CD4-positive, alpha-beta T cell (primary cell): ENCODE data around the gene RBBP4. TPM values are rescaled to one million over a fixed set of nuclear protein-coding genes. Genes with fewer than 3 reads are reported as not detected.

Source experiments
- ATAC-seq: fragments of 200-7000 bp; cut with Tn5 transposase; one replicate; pipeline ENCODE4 v1.10.0; 2022; ENCODE audit warnings: mild to moderate bottlenecking; ENCODE audit not compliant: poor library complexity
- CTCF ChIA-PET: fragments of 350-600 bp; sonication (Branson Sonifier 250); formaldehyde crosslinking; loops from one replicate; lab custom pipeline; 2021; ENCODE audit warnings: antibody characterized with exemption, inconsistent platforms; lab: Charles Lee
- POLR2A ChIA-PET: fragments of 350-600 bp; sonication (Branson Sonifier 250); formaldehyde crosslinking; loops from one replicate; lab custom pipeline; 2021; ENCODE audit warnings: antibody characterized with exemption, inconsistent platforms; lab: Charles Lee
- DNase-seq, 14 experiments: peaks; one replicate each; pipeline ENCODE4 v3.0.0-alpha.2; 2013 to 2020; ENCODE audit warnings: mixed read lengths in 2 of 14
- H3K27ac ChIP-seq, 2 donors: one replicate each; pipeline versions ENCODE4 v1.5.1 to v1.7.0; 2013; ENCODE audit warnings: low read length in 2 of 2, low read depth in 1 of 2, mild to moderate bottlenecking in 1 of 2
- H3K27me3 ChIP-seq, 2 experiments: 1 replicate in 1 of 2; 2 replicates in 1 of 2; pipeline versions ENCODE4 v1.6.1 to v1.7.0; 2013; ENCODE audit warnings: low read length in 2 of 2, control low read depth in 1 of 2, mild to moderate bottlenecking in 1 of 2, moderate library complexity in 1 of 2; ENCODE audit not compliant: insufficient read depth in 2 of 2, control insufficient read depth in 1 of 2
- H3K36me3 ChIP-seq: one replicate; pipeline ENCODE4 v1.6.1; 2013; ENCODE audit warnings: low read length, control low read depth; ENCODE audit not compliant: insufficient read depth
- H3K4me1 ChIP-seq: one replicate; pipeline ENCODE4 v1.6.1; 2013; ENCODE audit warnings: low read length, control low read depth; ENCODE audit not compliant: insufficient read depth
- H3K4me3 ChIP-seq: one replicate; pipeline ENCODE4 v1.5.1; 2013; ENCODE audit warnings: mild to moderate bottlenecking, low read length, moderate library complexity
- H3K9me3 ChIP-seq, 2 experiments: 1 replicate in 1 of 2; 2 replicates in 1 of 2; pipeline versions ENCODE4 v1.6.1 to v1.7.0; 2013; ENCODE audit warnings: low read length in 2 of 2, mild to moderate bottlenecking in 2 of 2, control low read depth in 1 of 2, moderate library complexity in 1 of 2; ENCODE audit not compliant: control insufficient read depth in 1 of 2, insufficient read depth in 1 of 2
- H3K27ac Mint-ChIP-seq: one replicate; pipeline ENCODE4 v1.8.0; 2020; ENCODE audit warnings: mixed read lengths
- H3K27me3 Mint-ChIP-seq: one replicate; pipeline ENCODE4 v1.8.0; 2021; ENCODE audit warnings: mixed read lengths
- H3K36me3 Mint-ChIP-seq: one replicate; pipeline ENCODE4 v1.8.0; 2021; ENCODE audit warnings: low read depth, mixed read lengths
- H3K4me1 Mint-ChIP-seq: one replicate; pipeline ENCODE4 v1.8.0; 2021; ENCODE audit warnings: low read depth, mixed read lengths
- H3K4me3 Mint-ChIP-seq: one replicate; pipeline ENCODE4 v1.8.0; 2020; ENCODE audit warnings: mild to moderate bottlenecking, mixed read lengths
- H3K9me3 Mint-ChIP-seq: one replicate; pipeline ENCODE4 v1.8.0; 2020; ENCODE audit warnings: mixed read lengths
- intact Hi-C, 2 experiments: fragments of 100-400 bp; cut with DNase I in 1 of 2; cut with micrococcal nuclease in 1 of 2; formaldehyde crosslinking; loops; one replicate each; pipeline versions ENCODE4 v1.15.1 to v1.9.0; 2023 to 2025; cut with DNase I, micrococcal nuclease
- total RNA-seq, 174 experiments: library from RNA in 2 of 174; stranded (reverse) in 2 of 174; gene quantifications; one replicate each; pipeline ENCODE4 v1.2.3 and lab custom pipeline; 2021 to 2026
- TF ChIP-seq, protein P1 (sequence below): fragments of 200-600 bp; IDR thresholded peaks from one replicate; pipeline ENCODE4 v1.8.0; 2022; ENCODE audit warnings: antibody characterized with exemption, mild to moderate bottlenecking

RBBP4 gene
- total RNA-seq, 2 experiments from 2014 or later = 108 to 117 TPM

DNA sequence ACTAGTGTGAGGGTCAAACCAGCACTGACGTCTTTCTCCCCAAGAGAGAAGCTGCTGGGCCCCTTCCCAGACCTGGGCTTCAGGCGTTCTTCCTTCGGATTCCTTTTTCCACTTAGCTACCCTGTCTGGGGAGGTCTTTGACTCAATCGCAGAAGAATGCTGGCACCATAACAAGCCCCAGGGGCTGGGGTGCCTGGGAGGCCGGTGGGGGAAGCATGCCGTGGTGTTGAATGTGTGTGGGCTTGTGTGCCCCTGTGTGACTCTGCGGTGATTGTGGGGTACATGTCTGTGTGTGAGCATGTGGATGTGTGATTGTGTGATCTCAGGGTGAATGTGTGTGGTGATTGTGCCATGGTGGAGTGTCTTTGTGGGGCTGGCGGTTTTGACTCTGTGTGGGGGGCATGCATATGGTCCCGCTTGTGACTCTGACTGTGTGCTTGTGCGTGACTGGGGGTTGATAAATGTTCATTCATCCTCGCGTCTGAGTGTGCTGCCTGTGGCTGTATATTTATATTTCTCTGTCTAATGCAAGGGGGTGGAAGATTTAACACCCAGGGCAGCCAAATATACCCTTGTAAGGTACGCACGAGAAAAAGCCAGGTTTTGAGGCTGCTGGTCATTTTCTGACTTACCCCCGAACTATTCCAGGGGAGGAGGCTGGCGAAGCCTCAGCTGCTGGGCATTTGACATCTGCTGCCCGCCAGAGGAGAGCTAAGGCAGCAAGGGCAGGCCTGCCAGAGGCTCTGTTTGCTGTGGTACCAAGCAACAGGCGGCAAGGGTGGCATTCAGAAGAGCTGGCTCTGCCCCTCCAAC is 52.7 kb downstream of the RBBP4 start:
- Mint-ChIP-seq H3K27me3 (peaks cover 52% of the 10 kb centered on the region), H3K4me3 (no peak overlapping the region), H3K36me3 (no peaks in the 10 kb centered on the region), H3K9me3 (no peaks in the 10 kb centered on the region), H3K4me1 (peaks cover 12% of the 10 kb centered on the region), H3K27ac (no peak overlapping the region)
- ATAC-seq = no peak
- TF ChIP-seq, protein P1, sequence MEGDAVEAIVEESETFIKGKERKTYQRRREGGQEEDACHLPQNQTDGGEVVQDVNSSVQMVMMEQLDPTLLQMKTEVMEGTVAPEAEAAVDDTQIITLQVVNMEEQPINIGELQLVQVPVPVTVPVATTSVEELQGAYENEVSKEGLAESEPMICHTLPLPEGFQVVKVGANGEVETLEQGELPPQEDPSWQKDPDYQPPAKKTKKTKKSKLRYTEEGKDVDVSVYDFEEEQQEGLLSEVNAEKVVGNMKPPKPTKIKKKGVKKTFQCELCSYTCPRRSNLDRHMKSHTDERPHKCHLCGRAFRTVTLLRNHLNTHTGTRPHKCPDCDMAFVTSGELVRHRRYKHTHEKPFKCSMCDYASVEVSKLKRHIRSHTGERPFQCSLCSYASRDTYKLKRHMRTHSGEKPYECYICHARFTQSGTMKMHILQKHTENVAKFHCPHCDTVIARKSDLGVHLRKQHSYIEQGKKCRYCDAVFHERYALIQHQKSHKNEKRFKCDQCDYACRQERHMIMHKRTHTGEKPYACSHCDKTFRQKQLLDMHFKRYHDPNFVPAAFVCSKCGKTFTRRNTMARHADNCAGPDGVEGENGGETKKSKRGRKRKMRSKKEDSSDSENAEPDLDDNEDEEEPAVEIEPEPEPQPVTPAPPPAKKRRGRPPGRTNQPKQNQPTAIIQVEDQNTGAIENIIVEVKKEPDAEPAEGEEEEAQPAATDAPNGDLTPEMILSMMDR = no peak
- POLR2A ChIA-PET = no interaction called here
- Histone ChIP-seq H3K9me3 (peaks cover 0 to 9% of the 10 kb centered on the region in 2 experiments), H3K36me3 (no peaks in the 10 kb centered on the region), H3K4me3 (no peak overlapping the region), H3K4me1 (peaks cover 14% of the 10 kb centered on the region), H3K27ac (no peak overlapping the region), H3K27me3 (peaks cover 33 to 44% of the 10 kb centered on the region in 2 experiments)
- CTCF ChIA-PET = interaction anchor here (1.0 kb wide), 1 partner anchor 9 kb away, joined by 4 read pairs; no protein-coding TSS in a partner anchor
- no peak for DNase-seq
- intact Hi-C loops = no loop called here

DNA sequence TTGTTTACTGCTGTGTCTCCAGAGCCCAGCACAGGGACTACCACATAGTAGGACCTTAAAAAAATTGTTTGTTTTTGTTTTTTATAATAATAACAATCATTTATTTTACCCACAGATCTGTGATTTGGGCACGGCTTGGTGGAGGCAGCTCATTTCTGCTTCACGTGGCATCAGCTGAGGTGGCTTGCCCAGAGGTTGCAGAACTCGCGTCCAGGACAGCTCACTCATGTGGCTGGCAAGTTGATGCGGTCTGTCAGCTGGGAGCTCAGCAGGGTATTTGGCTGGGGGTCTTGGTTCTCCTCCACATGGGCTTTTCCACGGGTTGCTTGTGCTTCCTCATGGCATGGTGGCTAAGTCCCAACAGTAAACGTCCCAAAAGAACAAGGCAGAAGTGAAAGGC is 54.5 kb downstream of the RBBP4 start:
- H3K4me1 Mint-ChIP-seq = peaks cover 12% of the 10 kb centered on the region
- H3K36me3 Mint-ChIP-seq = no peaks in the 10 kb centered on the region
- TF ChIP-seq, protein P1 = no peak
- no peak for ATAC-seq
- Histone ChIP-seq H3K4me1 (peaks cover 14% of the 10 kb centered on the region), H3K9me3 (peaks cover 0 to 9% of the 10 kb centered on the region in 2 experiments), H3K36me3 (no peaks in the 10 kb centered on the region), H3K27ac (no peak overlapping the region), H3K4me3 (no peak overlapping the region), H3K27me3 (peaks cover 33 to 44% of the 10 kb centered on the region in 2 experiments)
- no peaks in the 10 kb centered on the region for H3K9me3 Mint-ChIP-seq
- CTCF ChIA-PET = interaction anchor here (1.3 kb wide), 2 partner anchors 67 to 69 kb away, joined by 3 read pairs; no protein-coding TSS in a partner anchor
- DNase-seq = no peak
- POLR2A ChIA-PET = interaction anchor here (0.6 kb wide), 1 partner anchor 231 kb away, joined by 4 read pairs; no protein-coding TSS in a partner anchor
- H3K27ac Mint-ChIP-seq = no peak overlapping the region
- no peak overlapping the region for H3K4me3 Mint-ChIP-seq
- intact Hi-C loops = no loop called here
- H3K27me3 Mint-ChIP-seq = peaks cover 47% of the 10 kb centered on the region

DNA sequence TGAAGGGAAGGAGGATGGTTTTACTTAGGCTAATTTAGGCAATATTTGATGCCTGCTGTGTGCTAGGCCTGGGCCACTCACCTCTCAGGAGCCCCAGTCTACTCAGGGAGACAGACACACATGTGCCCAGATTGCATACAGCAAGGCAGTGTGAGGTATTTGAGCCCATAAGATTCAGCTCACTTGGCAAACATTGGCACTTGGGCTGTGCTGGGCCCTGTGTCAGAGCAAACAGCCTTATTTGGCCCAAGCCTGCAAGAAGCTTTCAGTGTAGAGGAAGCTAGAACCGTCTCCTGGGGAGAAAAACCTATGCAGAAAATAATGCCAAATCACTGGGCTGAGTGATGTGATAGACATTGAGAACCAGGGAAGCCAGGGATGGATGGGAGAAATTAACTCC is 55.5 kb downstream of the RBBP4 start:
- CTCF ChIA-PET = interaction anchor here (1.3 kb wide), 2 partner anchors 66 to 68 kb away, joined by 3 read pairs; no protein-coding TSS in a partner anchor
- H3K36me3 Mint-ChIP-seq = no peaks in the 10 kb centered on the region
- Histone ChIP-seq H3K27ac (no peak overlapping the region), H3K9me3 (peaks cover 0 to 9% of the 10 kb centered on the region in 2 experiments), H3K27me3 (peaks cover 33 to 41% of the 10 kb centered on the region in 2 experiments), H3K4me3 (no peak overlapping the region), H3K36me3 (no peaks in the 10 kb centered on the region), H3K4me1 (peaks cover 14% of the 10 kb centered on the region)
- DNase-seq = no peak
- POLR2A ChIA-PET = no interaction called here
- H3K27me3 Mint-ChIP-seq = peaks cover 42% of the 10 kb centered on the region
- no peaks in the 10 kb centered on the region for H3K9me3 Mint-ChIP-seq
- no peak for ATAC-seq
- TF ChIP-seq, protein P1 = no peak
- H3K27ac Mint-ChIP-seq = no peak overlapping the region
- intact Hi-C loops = no loop called here
- H3K4me3 Mint-ChIP-seq = no peak overlapping the region
- peaks cover 12% of the 10 kb centered on the region for H3K4me1 Mint-ChIP-seq
